ENCODE measurements around the gene GCN1.

DNA sequence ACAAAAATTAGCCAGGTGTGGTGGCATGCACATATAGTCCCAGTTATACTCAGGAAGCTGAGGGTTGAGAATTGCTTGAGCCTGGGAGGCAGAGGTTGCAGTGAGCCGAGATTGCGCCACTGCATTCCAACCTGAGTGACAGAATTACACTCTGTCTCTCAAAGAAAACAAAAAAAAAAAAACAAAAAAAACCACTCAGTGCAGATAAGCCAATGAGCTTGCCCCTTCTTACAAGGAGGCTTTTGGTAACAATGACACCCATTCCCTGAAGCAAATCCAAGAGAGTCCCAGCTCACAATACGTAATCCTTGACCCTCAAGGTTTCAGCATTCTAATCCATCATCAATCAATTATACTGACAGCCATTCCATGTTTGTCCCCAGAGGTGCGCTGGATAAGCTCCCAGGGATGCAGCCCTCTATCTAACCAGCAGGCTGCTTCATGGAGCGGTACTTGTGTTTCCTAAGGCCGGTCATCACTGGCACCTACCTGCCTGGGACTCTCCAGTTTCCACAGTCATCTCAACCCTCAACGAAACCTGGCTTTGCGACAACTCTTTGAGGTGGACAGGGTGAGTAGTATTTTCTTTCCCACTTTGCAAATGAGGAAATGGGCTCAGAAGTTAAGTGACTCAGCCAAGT lies 12.4 kb downstream of the GCN1 start:
- TF ChIP-seq POLR2AphosphoS5 (IDR thresholded peaks at IDR 0.05) = no peak
- TF ChIP-seq POLR2A (IDR thresholded peaks at IDR 0.05) = no peak
- TF ChIP-seq, protein P1, sequence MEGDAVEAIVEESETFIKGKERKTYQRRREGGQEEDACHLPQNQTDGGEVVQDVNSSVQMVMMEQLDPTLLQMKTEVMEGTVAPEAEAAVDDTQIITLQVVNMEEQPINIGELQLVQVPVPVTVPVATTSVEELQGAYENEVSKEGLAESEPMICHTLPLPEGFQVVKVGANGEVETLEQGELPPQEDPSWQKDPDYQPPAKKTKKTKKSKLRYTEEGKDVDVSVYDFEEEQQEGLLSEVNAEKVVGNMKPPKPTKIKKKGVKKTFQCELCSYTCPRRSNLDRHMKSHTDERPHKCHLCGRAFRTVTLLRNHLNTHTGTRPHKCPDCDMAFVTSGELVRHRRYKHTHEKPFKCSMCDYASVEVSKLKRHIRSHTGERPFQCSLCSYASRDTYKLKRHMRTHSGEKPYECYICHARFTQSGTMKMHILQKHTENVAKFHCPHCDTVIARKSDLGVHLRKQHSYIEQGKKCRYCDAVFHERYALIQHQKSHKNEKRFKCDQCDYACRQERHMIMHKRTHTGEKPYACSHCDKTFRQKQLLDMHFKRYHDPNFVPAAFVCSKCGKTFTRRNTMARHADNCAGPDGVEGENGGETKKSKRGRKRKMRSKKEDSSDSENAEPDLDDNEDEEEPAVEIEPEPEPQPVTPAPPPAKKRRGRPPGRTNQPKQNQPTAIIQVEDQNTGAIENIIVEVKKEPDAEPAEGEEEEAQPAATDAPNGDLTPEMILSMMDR (IDR thresholded peaks at IDR 0.05) = no peak
- no peak for TF ChIP-seq EP300 (IDR thresholded peaks at IDR 0.05)
